ENCODE data around the gene IFFO2.
"Not testable (repeated sequence)": the region's sequence is repeated elsewhere in the genome, so short reads cannot be mapped to it uniquely, and the experiment has no call there.

IFFO2 gene

DNA sequence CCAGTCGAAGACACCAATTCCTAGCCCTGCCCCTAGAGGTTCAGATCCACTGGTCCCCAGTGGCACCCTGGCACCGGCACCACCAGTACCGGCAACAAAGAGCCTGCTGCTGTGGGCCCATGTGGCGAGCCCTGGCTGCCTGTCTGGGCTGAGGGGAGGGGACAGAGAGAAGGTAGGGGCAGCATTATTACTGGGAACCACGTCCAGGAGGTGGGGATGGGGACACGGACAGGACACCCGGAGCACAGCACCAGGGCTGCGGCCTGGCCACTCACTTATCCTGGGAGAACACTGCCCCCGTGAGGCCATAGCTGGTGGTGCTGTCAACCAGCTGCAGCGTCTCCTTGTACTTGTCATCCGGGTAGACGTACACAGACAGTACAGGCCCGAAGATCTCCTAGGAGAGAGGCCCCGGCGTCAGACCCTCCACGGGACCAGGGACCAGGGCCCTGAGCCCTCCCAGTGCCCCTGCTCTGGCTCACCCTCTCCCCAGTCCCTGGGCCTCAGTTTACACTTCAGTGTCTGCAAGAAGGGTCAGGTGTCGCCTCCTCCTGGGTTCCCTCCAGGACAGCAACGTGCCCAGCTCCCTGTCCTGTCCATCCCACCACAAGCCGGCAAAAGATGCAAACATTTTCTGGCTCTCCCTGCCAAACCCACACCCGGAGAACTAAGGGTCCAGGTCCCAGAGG, 81.2 kb downstream of the IFFO2 start:
- FAIRE-seq (no peak), DNase-seq (ENCODE audit: insufficient read length, low spot score) (peak; percentile 82)
- TF ChIP-seq POLR2A (IDR thresholded peaks at IDR 0.05; ENCODE audit: low read depth, low read length): no peak

DNA sequence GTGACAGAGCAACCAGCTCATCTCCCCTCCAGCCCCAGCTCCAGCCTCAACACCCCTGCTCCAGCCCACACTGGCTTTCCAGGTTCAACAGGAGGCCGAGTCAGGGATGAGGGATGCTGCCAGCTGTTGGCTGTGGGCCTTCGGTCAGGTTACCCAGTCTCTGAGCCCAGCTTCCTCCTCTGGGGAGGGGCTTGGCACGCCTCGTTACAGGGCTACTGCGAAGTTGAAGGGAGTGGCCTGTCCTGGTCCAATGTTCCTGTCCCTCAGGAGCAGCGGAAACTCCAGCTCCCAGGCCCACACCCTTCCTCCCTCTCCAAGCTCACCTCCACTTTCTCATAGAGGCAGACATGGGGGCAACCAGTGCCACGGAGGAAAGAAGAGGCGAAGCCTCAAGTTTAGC, 81.9 kb downstream of the IFFO2 start:
- FAIRE-seq (no peak), DNase-seq (ENCODE audit: insufficient read length, low spot score) (no peak)
- TF ChIP-seq POLR2A (IDR thresholded peaks at IDR 0.05; ENCODE audit: low read depth, low read length): no peak

DNA sequence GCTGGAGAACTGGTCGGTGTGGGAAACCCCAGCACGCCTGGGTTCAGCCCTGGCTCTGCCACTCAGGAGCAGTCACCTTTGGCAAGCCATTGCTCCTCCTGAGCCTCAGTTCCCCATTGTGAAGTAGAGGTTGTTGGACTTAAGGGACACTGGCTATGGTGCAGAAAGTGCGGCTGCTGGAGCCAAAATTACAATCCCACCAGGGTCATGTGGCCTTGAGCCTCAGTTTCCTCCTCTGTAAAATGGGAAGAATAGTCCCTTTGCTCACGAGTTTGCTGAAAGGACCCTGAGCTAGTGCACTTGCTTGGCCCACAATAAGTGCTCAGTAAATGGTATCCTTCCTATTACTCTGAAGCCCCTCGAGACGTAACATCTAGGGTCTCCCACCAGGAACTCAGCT, 82.4 kb downstream of the IFFO2 start:
- DNase-seq (ENCODE audit: insufficient read length, low spot score) (no peak), FAIRE-seq (no peak)
- TF ChIP-seq POLR2A (IDR thresholded peaks at IDR 0.05; ENCODE audit: low read depth, low read length): no peak

DNA sequence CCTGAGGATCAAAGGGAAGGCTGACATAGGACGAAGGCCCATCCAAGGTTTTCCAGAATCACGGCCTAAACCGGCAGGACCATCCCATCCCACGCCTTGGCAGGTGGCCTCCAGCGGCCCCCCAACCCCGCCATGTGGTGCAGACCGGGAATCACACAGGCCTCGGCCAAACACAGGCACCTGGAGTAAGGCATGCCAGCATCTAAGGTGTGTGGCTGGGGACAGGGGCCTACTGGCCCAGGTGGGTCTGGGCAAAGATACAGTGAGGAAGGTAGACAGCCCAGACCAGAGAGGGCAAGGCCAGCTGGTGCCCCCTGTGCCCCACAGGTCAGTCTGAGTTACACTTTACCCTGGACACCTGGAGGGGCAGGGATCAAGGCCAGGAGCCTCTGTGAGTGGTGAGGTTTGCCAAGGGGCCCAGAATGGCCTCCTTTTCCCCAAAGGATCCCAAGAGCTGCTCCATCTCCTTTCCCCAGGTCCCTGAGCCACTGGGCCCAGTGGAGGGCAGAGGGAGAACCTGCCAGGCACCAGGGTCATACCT, 84.3 kb downstream of the IFFO2 start:
- FAIRE-seq (no peak), DNase-seq (ENCODE audit: insufficient read length, low spot score) (no peak)
- no peak for TF ChIP-seq POLR2A (IDR thresholded peaks at IDR 0.05; ENCODE audit: low read depth, low read length)

DNA sequence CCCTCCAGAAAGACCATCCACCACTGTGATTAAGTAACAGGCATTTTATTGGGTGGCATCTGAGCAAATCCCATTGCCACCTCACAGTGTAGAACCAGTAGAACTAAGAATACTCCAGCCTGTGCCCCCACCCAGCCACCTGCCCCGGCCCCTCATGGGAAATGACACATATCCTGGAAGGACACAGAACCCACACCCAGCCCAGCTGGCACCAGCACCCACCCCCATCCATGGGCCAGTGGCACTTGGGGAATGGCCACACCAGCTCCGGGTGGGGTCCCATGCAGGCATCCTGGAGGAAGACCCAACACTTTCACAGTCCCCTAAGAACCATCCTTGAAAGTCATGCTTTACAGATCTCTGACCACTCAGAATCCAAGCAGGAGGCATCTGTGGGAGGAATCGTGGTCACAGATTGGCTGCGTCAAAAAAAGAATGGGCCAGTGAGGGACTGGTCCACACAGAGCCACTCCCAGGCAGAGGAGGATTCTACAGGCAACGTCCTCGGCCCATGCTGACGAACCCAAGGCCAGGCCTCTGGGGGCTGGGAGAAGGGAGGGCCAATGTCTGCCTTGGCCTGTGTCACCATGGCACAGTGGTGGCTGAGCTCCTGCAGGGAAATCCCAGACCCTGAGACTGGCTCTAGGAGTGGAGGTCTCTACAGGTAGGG, 84.9 kb downstream of the IFFO2 start:
- DNase-seq (ENCODE audit: insufficient read length, low spot score): no peak
- FAIRE-seq: no peak
- no peak for TF ChIP-seq POLR2A (IDR thresholded peaks at IDR 0.05; ENCODE audit: low read depth, low read length)

DNA sequence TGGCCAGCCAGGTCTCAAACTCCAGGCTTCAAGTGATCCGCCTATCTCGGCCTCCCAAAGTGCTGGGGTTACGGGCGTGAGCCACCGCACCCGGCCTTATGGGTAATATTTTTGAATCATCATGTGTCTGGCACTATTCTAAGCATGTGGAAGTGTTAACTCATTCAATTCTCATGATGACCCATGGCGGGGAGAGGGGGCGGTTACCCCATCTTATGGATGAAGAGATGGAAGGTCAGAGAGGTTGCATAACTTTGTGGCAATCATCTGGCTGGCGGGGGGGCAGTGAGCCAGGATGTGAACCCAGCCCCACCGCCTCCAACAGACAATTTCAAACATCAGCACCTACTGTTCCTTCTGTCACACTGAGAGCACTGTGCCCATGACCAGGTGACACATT, 85.5 kb downstream of the IFFO2 start:
- no peak for FAIRE-seq
- no peak for DNase-seq (ENCODE audit: insufficient read length, low spot score)
- no peak for TF ChIP-seq POLR2A (IDR thresholded peaks at IDR 0.05; ENCODE audit: low read depth, low read length)

DNA sequence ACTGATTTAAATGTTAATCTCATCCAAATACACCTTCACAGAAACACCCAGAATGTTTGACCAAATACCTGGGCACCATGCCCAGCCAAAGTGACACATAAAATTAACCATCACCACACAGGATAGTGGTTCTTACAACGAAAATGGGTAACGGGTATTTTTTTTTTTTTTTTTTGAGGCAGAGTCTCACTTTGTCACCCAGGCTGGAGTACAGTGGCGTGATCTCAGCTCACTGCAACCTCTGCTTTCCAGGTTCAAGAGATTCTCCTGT, 85.9 kb downstream of the IFFO2 start:
- DNase-seq (ENCODE audit: insufficient read length, low spot score); FAIRE-seq: not testable (repeated sequence)

DNA sequence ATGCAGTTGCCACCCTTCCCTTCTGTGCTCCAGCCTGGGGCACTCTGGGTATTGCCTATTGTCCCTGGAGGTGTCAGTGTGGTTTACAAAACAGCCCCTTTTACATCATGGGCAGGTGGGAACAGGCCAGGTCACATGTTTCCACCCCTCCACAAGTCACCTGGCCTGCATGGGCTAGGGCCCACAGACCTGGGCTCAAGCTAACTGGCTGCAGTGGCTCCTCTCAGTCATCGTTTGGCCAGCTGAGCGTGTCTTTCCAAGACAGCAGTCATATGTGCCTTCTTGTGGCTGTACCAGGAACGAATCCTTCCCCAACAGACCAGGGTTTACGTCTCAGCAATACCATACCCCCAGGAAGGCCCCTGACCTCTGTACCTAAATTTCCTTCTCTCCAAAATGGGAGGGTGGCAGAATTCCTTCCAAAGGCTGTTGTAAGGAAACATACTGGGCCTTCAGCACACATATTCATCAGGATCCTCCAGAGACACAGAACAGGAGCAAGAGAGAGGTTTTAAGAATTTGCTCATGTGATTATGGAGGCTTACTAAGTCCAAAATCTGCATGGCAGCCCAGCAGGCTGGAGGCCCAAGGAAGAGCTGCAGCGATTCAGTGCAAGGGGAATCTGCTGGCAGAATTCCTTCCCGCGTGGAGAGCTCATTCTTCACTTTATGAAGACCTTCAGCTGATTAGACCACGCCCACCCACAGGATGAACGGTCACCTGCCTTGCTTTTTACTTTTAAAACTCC, 86.5 kb downstream of the IFFO2 start:
- FAIRE-seq (no peak), DNase-seq (ENCODE audit: insufficient read length, low spot score) (no peak)
- TF ChIP-seq POLR2A (IDR thresholded peaks at IDR 0.05; ENCODE audit: low read depth, low read length): no peak

DNA sequence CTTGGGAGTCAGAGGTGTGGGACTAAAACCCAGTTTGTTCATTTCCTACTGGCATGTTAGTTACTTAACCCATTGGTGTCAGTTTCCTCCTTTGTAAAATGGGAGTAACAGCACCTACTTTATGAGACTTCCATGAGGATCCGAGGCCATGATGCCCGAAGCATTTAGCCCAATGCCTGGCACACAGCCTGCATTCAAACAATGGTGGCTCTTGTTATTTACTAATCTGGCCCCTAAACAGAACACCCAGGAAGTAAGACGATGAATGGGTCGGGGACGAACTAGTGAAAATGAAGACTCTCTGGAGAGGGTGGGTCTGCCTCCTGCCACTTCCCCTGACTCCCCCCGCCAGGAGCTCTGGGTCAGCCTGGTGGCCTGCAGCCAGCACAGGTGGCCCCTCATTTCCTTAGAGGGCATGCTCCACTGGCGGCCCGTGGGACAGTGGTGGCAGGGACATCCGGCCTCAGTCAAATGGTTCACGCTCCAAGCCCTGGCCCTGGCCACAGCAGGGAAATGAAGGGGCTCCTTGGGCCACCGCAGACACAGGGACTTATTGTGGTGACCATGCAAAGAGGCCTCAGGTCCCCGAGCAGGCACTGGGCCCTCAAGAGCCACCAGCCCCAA, 87.6 kb downstream of the IFFO2 start:
- TF ChIP-seq POLR2A (IDR thresholded peaks at IDR 0.05; ENCODE audit: low read depth, low read length): no peak
- DNase-seq (ENCODE audit: insufficient read length, low spot score) (no peak), FAIRE-seq (no peak)

DNA sequence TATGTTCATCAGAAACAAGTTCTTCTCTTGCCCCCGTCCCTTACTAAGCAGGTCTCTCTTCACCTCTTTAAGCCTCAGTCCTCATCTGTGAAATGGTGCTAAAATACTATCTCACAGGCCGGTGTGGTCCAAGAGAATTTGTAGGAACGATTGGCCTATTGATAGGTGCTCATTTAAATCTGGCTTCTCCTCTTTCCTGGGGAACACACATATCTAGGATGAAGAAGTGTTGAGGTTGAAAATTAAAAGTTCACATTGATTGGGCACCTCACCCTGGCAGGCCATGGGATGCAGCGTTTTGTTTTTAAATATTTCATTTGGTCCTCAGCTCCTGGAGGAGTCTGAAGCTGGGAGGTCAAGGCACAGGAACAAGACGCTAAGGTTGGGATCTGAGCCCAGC, 88.1 kb downstream of the IFFO2 start:
- DNase-seq (ENCODE audit: insufficient read length, low spot score) (no peak), FAIRE-seq (no peak)
- no peak for TF ChIP-seq POLR2A (IDR thresholded peaks at IDR 0.05; ENCODE audit: low read depth, low read length)

DNA sequence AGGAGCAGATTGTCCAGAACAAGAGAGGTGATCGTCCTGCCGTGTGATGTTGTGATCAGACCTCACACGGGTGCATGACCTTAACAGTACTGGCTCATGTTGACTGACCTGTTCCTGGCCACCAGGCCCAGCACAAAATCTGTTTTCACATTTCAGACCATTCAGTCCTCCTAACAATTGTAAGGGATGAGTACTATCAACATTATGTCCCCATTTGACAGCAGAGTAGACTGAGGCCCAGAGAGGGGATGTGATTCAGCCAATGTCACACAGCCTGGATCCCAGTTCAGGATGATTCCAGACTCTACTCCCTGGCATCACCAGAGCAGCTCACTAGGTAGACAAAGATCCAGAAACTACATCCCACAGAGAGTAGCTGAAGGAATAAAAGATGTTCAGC, 89.6 kb downstream of the IFFO2 start:
- FAIRE-seq (no peak), DNase-seq (ENCODE audit: insufficient read length, low spot score) (no peak)
- no peak for TF ChIP-seq POLR2A (IDR thresholded peaks at IDR 0.05; ENCODE audit: low read depth, low read length)

DNA sequence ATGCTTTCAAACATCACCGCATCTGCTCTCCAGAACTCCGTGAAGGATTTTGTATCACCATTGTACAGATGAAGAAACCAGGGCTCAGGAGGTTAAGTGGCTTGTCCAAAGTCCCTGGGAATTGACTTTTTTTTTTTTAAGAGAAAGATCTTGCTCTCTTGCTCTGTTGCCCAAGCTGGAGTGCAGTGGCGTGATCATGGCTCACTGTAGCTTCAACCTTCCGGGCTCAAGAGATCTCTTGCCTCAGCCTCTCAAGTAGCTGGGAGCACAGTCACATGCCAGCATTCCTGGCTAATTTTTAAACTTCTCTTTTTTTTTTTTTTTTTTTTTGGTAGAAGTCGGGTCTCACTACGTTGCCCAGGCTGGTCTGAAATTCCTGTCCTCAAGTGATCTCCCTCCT, 90.2 kb downstream of the IFFO2 start:
- FAIRE-seq (no peak), DNase-seq (ENCODE audit: insufficient read length, low spot score) (no peak)
- no peak for TF ChIP-seq POLR2A (IDR thresholded peaks at IDR 0.05; ENCODE audit: low read depth, low read length)

DNA sequence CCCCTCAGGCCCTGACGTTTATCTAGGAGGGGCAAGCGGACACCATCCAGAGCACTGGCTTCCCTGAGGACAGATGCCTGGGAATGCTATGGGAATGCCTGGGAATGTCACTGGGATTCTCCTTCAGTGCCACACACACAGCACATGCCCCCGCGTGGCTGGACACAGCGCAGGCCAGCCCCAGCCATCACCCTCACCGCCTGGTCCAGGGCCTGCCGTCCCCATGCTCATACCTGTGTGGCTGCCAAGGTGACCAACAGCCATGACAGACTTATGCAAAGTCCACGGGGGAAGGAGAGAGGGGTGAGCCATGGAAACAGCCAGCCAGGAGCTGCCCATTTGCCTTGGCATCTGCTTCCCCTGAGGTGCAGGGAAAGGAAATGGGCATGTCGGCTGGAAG, 91.3 kb downstream of the IFFO2 start:
- DNase-seq (ENCODE audit: insufficient read length, low spot score): no peak
- no peak for FAIRE-seq
- TF ChIP-seq POLR2A (IDR thresholded peaks at IDR 0.05; ENCODE audit: low read depth, low read length): no peak

DNA sequence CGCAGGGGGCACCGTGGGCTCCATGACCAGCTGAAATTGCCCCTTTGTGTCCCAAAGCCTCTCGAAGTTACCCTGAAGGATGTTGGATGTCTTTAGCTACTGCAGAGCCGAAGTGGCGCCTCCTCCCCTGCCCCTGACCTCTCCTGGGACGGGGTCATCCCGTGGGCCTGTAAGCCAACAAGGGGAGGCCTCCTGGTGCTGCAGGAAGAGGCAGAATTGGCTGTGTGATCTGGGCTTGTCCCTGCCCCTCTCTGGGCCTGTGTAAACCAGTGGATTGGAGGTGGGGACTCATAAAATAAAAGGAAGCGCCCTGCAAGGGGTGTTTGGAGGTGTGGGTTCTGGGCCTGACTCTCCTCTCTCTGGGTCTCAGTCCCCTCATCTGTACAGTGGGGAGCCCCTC, 94.9 kb downstream of the IFFO2 start:
- DNase-seq (ENCODE audit: insufficient read length, low spot score): no peak
- FAIRE-seq: no peak
- no peak for TF ChIP-seq POLR2A (IDR thresholded peaks at IDR 0.05; ENCODE audit: low read depth, low read length)

Data from H54 (cell line).